Epithelial cell of proximal tubule (primary cell): ENCODE results near the gene ZNF214. TPM values are rescaled to one million over a fixed set of nuclear protein-coding genes. Genes with fewer than 3 reads are reported as not detected.
A peak's percentile ranks its signal among the peaks of the same experiment; 100 is the strongest.

Experiments used
- DNase-seq: peaks from one replicate; pipeline ENCODE4 v3.0.0-alpha.2; 2011; ENCODE audit warnings: low read depth
- H3K4me3 ChIP-seq: 2 replicates; pipeline ENCODE4 v1.5.1; 2011; ENCODE audit warnings: low read depth, mild to moderate bottlenecking, low read length
- total RNA-seq: library from RNA; depleted of rRNA; stranded (reverse); fragments of >200 nt; gene quantifications from 2 replicates; pipeline ENCODE4 v1.2.3, GENCODE V29; 2015
- TF ChIP-seq, protein P1 (sequence below): conservative IDR thresholded peaks from 2 replicates; pipeline ENCODE4 v1.5.1; 2012; ENCODE audit warnings: low read depth, mild to moderate bottlenecking, low read length

The ZNF214 gene
- total RNA-seq: 1.1 and 1.5 TPM in 2 replicates

DNA sequence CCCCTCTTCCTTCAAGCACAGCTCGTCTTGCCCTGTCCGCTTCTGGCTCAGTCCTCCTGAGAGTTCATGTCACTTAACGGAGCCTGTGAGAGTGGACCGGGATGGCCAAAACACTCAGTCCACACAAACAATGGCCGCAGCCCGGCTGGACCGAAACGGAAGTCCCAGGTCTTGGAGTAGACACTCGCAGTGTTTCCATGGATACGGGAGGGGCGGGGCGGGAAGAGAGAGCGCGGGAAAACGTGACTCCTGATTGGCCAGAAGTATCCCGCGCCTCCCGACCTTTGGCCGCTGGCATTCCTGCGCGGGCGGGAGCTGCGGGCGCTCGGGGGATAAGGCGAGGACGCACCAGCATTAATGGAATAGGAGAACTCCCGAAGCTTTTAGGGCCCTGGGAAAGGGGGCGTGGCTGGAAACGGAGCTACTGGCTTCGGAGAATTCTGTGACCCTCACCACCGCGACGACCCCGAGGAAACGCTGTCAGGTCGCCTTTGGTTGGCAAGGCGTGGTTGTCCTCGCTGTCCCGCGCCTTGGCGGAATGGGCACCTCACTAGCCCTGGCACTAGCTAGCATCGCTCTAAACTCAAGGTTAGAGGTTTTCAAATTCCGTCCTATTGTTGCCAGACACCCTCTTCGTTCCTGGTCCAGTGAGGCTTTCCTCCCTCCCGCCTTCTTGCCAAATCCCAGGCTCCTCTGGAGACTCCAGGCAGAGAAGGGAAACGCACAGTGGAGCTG lies at the start of gene ZNF214, which contains the start of gene NLRP14:
Gene ZNF214 (minus strand): TSS at position 164 of the 735 bp plus-strand sequence. CDS start 17,511 bp downstream, outside the sequence.
Gene NLRP14 (plus strand): TSS at position 297 of the 735 bp plus-strand sequence. CDS start 18,108 bp downstream, outside the sequence.
- TF ChIP-seq, protein P1, sequence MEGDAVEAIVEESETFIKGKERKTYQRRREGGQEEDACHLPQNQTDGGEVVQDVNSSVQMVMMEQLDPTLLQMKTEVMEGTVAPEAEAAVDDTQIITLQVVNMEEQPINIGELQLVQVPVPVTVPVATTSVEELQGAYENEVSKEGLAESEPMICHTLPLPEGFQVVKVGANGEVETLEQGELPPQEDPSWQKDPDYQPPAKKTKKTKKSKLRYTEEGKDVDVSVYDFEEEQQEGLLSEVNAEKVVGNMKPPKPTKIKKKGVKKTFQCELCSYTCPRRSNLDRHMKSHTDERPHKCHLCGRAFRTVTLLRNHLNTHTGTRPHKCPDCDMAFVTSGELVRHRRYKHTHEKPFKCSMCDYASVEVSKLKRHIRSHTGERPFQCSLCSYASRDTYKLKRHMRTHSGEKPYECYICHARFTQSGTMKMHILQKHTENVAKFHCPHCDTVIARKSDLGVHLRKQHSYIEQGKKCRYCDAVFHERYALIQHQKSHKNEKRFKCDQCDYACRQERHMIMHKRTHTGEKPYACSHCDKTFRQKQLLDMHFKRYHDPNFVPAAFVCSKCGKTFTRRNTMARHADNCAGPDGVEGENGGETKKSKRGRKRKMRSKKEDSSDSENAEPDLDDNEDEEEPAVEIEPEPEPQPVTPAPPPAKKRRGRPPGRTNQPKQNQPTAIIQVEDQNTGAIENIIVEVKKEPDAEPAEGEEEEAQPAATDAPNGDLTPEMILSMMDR: no peak
- DNase-seq: peak; percentile 52
- H3K4me3 ChIP-seq: peak within 1 kb of the TSS; percentile 96

DNA sequence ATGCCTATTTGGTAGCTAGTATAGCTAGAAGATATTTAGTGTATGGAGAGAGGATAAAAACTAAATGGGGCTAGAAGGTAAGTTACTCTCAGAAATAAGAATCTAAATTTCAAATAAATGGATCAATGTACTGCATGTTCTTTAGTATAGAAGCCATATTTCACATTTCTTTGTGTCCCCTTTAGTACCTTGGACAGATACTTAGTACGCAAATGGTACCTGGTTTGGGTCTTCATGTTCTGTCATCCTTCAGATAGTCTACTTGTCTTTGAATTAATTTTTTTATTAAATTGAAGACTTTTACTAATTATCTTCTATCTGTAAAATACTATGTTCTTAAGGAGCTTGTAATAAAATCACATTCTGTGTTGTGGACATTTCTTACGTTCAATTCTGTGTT lies 42.4 kb upstream of the ZNF214 start:
- DNase-seq: no peak
- H3K4me3 ChIP-seq: no peak overlapping the region
- TF ChIP-seq, protein P1: no peak

DNA sequence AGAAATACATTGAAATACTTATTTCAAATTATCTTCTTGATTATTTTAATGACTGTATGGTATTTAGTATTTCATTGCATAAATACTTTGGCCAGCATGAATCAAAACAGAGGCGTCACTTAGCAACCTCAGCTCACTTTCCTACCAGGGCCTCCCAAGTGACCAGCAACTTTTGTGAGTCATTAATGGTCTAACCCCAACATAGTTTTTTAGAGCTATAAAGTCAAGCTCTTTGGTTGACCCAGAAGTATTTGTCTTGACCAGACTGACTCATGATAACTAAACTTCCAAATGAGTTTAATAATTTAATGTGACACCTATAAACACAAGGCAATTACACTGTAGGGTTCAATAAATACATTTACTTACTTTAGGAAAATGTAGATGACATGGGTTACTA lies 40.7 kb upstream of the ZNF214 start:
- DNase-seq: peak; percentile 42
- TF ChIP-seq, protein P1: no peak
- H3K4me3 ChIP-seq: no peak overlapping the region

DNA sequence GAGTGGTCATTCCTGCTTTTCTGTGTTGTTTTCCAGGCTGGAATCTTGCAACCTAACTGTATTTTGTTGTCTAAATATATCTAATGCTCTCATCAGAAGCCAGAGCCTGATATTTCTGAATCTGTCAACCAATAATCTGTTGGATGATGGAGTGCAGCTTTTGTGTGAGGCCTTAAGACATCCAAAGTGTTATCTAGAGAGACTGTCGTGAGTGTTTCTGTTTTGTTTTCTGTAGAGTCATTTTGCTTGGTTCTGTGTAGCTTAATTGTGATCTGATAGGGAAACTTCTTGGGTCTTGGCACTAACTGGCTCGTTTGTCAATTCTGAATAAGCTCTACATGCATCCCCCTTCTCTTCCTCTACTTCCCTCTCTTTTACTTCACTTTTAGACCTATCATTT lies 37.5 kb upstream of the ZNF214 start:
- no peak overlapping the region for H3K4me3 ChIP-seq
- DNase-seq: no peak
- TF ChIP-seq, protein P1: no peak

DNA sequence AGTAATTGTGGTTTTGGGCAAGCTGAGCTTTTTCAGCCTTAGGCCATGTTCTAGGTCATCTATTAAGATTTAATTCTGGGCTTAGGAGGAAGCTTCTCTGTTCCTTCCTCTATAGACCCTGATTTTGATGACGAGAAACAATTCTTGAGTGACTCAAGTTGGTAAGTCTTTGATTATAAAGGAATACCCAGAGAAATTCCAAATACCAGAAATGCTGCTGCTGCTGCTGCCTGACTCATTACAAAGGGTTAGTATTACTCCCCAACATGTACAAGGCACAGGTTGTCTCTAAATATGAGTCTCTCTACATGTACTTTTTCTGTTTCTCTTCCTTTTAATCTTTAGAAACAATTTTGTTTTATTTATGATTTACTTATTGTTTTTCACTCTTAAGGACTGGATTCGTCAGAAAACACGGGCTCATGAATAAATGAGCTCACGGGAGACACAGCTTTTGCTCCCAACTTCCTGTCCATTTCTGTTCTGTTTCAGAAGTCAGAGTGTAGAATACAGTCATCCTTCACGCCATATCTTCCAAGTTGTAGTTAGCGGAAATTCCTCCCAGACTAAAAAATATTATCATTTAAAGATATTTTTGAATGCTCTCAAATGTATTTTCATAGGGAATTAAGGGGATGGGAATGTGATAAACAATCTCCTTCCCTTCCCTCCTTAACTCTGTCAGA lies 36.8 kb upstream of the ZNF214 start:
- H3K4me3 ChIP-seq: no peak overlapping the region
- no peak for DNase-seq
- TF ChIP-seq, protein P1: no peak

DNA sequence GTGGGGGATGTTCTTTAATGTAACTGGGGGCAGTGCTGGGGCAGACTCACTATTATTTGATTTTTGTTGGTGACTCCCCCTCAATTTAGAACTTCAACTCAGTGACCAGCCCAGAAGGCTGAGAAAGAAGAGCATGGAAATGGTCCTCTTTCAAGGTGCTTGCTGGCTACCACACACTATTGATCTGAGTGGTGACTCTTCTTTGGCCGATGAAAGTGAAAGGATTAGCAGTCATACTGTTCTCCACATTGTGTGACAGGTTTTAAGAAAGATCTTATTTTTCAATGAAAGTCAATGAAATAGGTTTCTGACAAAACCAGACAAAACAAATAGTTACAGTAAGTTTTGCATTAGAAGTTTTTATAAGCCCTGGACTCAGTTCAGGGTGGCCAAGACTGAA lies 30.0 kb upstream of the ZNF214 start:
- no peak overlapping the region for H3K4me3 ChIP-seq
- DNase-seq: no peak
- TF ChIP-seq, protein P1: no peak
